Subcutaneous adipose tissue (tissue), 4 donors: Measurements from ENCODE around the gene ULK4. TPM values are rescaled to one million over a fixed set of nuclear protein-coding genes. Genes with fewer than 3 reads are reported as not detected.

Experiments
- CTCF ChIP-seq: fragments of 450-650 bp; IDR thresholded peaks from one replicate; pipeline ENCODE4 v1.5.1; 2016; ENCODE audit warnings: low read depth, mild to moderate bottlenecking, control low read depth, antibody characterized with exemption, moderate library complexity
- total RNA-seq, 4 donors: library from RNA; depleted of rRNA; stranded (reverse); fragments of >200 nt; gene quantifications; one replicate each; pipeline ENCODE4 v1.1.0, GENCODE V29; 2016

The ULK4 gene
- total RNA-seq, 4 donors from 2014 or later = 10.6 to 32.0 (median 22.6) TPM

GRCh38 chr3:41419809-41420208 lies 542.1 kb downstream of the ULK4 start:
- TF ChIP-seq CTCF = no peak

GRCh38 chr3:41418961-41419691 lies 542.8 kb downstream of the ULK4 start:
- no peak for TF ChIP-seq CTCF

DNA sequence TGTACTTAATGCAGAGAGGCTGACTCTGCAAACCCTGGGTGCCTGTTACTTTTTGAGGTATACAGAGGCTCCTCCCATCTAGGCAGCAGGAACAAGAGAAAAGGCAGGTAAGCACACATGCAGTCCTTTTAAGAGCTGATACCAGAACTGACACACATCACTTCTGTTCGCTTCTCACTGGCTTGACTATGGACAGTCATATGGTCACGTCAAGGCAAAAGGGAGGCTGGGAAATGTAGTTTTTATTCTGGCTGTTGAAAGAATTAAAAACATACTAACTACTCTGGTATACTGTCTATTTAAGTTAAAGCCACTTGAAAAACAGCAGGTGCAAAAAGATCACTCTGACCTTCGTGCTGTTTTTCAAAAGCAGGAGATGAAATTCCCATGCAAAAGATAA lies 544.3 kb downstream of the ULK4 start:
- TF ChIP-seq CTCF = no peak

DNA sequence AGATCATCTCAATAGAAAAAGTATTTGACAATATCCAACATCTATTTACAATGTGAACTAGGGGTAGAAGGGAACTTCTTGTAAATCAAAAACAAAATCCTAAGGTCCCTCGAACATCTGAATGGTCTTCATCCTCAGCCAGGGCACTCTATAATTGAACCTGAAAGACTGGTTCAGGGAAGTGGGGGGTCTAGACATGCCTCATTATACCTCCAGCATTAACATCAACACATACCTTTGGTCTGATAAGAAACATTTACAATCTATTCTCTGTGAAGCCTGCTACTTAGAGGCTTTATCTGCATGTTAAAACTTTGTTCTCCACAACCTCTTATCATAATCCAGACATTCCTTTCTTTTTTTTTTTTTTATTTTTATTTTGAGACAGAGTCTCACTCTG lies 550.8 kb downstream of the ULK4 start:
- no peak for TF ChIP-seq CTCF

DNA sequence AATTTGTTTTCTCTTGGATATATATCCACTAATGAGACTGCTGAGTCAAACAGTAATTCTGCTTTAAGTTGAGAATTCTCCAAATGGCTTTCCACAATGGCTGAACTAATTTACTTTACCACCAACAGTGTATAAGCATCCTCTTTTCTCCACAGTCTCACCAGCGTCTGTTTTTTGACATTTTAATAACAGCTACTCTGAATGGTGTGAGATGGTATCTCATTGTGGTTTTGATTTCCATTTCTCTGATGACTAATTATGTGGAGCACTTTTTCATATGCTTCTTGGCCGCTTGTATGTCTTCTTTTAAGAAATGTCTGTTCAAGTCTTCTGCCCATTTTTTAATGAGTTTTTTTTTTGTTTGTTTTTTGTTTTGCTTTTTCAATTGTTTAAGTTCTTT lies 556.4 kb downstream of the ULK4 start:
- no peak for TF ChIP-seq CTCF

- no peak for TF ChIP-seq CTCF
These were observed 557.3 kb downstream of the ULK4 start for GRCh38 chr3:41404582-41404981.

DNA sequence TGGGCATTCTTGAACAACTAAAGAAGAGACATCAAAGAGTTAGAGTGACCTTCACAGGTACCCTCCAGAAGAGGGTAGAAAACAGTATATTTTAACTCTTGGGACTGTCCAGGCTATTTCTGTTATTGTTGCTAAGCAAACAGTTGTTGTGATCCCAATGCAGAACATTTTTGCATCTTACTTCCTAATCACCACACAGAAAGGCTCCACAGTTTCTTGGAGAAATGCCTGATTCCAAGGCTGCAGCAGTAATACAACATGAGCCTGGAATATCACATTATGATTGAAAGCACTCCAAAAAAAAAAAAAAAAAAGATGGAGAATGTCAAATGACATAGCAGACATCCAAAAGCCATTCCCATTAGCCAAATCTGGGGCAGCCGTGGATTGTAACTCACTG lies 567.0 kb downstream of the ULK4 start:
- no peak for TF ChIP-seq CTCF
